ENCODE results near the gene GAS6. TPM values are rescaled to one million over a fixed set of nuclear protein-coding genes. Genes with fewer than 3 reads are reported as not detected.

The GAS6 gene
- total and polyA plus RNA-seq, 9 of the 15 experiments (the other 6 are each of a cell fraction or from before 2014, with no cell fraction given) = 0.14 to 9.7 (median 4.7) TPM; not detected in 1

GRCh38 chr13:113805431-113806103, 58.3 kb downstream of the GAS6 start (continued):
- TF ChIP-seq DACH1 (IDR thresholded peaks at IDR 0.05; ENCODE audit: partially characterized antibody) = no peak
- no peak for TF ChIP-seq ZNF79 (CRISPR knock-in tag; IDR thresholded peaks at IDR 0.05; ENCODE audit: low read depth)
- TF ChIP-seq ZNF707 (CRISPR knock-in tag; conservative IDR thresholded peaks at IDR 0.05) = no peak
- no peak for TF ChIP-seq TARDBP (IDR thresholded peaks at IDR 0.05)
- TF ChIP-seq PHF21A (IDR thresholded peaks at IDR 0.05; ENCODE audit: borderline replicate concordance, low read depth) = no peak
- no peak for TF ChIP-seq NRF1 (conservative IDR thresholded peaks at IDR 0.05 in 1 of 2, IDR thresholded peaks at IDR 0.05 in 1 of 2)
- TF ChIP-seq HMGN3 (IDR thresholded peaks at IDR 0.05; ENCODE audit: borderline replicate concordance, extremely low read depth, insufficient read length, low read depth, low read length) = no peak
- no peak for TF ChIP-seq ZNF584 (CRISPR knock-in tag; IDR thresholded peaks at IDR 0.05; ENCODE audit: low read depth)
- no peak for TF ChIP-seq NFIX (CRISPR knock-in tag; IDR thresholded peaks at IDR 0.05; ENCODE audit: low read depth)
- no peak for TF ChIP-seq ZNF121 (CRISPR knock-in tag; conservative IDR thresholded peaks at IDR 0.05)

DNA sequence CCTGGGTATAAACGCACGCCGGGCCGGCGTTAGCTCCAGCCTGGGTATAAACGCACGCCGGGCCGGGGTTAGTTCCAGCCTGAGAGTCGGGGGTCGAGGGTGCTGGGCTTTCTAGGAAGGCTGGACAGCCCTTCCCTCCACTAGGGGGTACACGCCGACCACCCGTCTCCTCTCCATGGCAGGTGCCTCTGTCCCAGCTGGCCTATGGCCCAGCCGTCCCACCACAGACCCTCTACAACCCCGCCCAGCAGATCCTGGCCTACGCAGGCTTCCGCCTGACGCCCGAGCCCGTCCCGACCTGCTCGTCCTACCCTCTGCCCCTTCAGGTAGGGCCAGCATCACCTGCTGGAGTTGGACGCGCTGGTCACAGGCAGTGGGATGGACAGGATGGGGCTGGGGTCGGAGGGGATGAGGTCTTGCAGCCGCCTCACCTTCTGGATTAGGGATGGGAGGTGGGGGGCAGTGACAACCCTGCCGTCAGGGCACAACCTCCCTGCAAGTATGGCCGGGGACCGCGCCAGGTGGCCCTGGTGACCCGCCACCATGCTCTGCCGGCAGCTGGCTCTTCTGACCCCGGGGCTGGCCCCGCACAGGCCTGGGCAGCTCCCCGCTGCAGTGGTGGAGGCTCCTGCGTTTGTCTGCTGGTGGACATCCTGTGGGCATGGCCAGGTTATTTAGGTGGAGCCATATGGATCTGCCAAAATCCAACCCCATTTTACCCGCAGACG, 59.0 kb downstream of the GAS6 start:
- Histone ChIP-seq H3K79me2 (ENCODE audit: control insufficient read depth, insufficient read depth, low read length) (no peaks in the 10 kb centered on the region), H3K4me2 (ENCODE audit: insufficient read depth, low read length) (no peak overlapping the region), H3K4me1 (replicated peaks in 1 of 2; ENCODE audit: control insufficient read depth in 2 of 2, insufficient read depth in 2 of 2, low read length in 2 of 2) (peaks cover 0 to 29% of the 10 kb centered on the region in 2 experiments; a peak in 2 of 5 replicates), H3K4me3 (no peak overlapping the region), H3K9ac (ENCODE audit: insufficient read depth in 1 of 2, low read depth in 2 of 2, low read length in 2 of 2) (no peak overlapping the region), H3K9me1 (ENCODE audit: control insufficient read depth, insufficient read depth, low read length) (no peaks in the 10 kb centered on the region), H3K27me3 (ENCODE audit: control insufficient read depth in 2 of 2, insufficient read depth in 2 of 2, low read length in 2 of 2) (peaks cover 8 to 53% of the 10 kb centered on the region in 2 experiments; a peak in 4 of 5 replicates), H3K27ac (ENCODE audit: extremely low read depth, low read depth, low read length) (no peak overlapping the region), H3K36me3 (ENCODE audit: control insufficient read depth, insufficient read depth, low read length) (no peaks in the 10 kb centered on the region), H2AFZ (ENCODE audit: low read depth, low read length) (no peak overlapping the region), H4K20me1 (replicated peaks; ENCODE audit: control insufficient read depth, insufficient read depth, low read length) (no peaks in the 10 kb centered on the region), H3K9me3 (replicated peaks; ENCODE audit: control insufficient read depth, insufficient read depth, low read depth, low read length) (peaks cover 4% of the 10 kb centered on the region; the same call in 1 of the 2 replicates)
- no peak for FAIRE-seq
- intact Hi-C loops (cut with micrococcal nuclease) (no loop called here), in situ Hi-C loops (cut with MboI) (loop anchor here (5.0 kb wide), 1 partner anchor 148 kb away; the partner anchor contains the start of gene ATP4B)
- DNase-seq (ENCODE audit: extremely low read depth in 1 of 4, low spot score in 3 of 4) = no peak
- ChIA-PET CTCF (ENCODE audit: low intra/inter-chr PET ratio) (no interaction called here), POLR2A (interaction anchor here (0.6 kb wide), 1 partner anchor 67 kb away, joined by 3 read pairs; no protein-coding TSS in a partner anchor)
- no TSS peak for BruUV-seq (replicated peaks)
- TF ChIP-seq, protein P1, sequence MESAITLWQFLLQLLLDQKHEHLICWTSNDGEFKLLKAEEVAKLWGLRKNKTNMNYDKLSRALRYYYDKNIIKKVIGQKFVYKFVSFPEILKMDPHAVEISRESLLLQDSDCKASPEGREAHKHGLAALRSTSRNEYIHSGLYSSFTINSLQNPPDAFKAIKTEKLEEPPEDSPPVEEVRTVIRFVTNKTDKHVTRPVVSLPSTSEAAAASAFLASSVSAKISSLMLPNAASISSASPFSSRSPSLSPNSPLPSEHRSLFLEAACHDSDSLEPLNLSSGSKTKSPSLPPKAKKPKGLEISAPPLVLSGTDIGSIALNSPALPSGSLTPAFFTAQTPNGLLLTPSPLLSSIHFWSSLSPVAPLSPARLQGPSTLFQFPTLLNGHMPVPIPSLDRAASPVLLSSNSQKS (CRISPR knock-in tag; IDR thresholded peaks at IDR 0.05) = no peak
- no peak for TF ChIP-seq TCF7 (IDR thresholded peaks at IDR 0.05; ENCODE audit: borderline replicate concordance)
- no peak for TF ChIP-seq PCBP2 (IDR thresholded peaks at IDR 0.05; ENCODE audit: low read depth, low read length, poor library complexity, severe bottlenecking)
- TF ChIP-seq GABPA (tag; conservative IDR thresholded peaks at IDR 0.05; ENCODE audit: low read depth) = no peak
- no peak for TF ChIP-seq ZFP36 (IDR thresholded peaks at IDR 0.05; ENCODE audit: low read depth, low read length, partially characterized antibody)
- no peak for TF ChIP-seq ETV5 (CRISPR knock-in tag; IDR thresholded peaks at IDR 0.05; ENCODE audit: low read depth)
- no peak for TF ChIP-seq SRSF3 (IDR thresholded peaks at IDR 0.05; ENCODE audit: insufficient read depth, low read length)
- no peak for ATAC-seq
- WGBS (ENCODE audit: insufficient coverage, low coverage, missing lambda C conversion rate) = 2% methylated on average over 25 of the region's 39 CpGs

All from K562 (cell line).